Stimulated activated CD4-positive, alpha-beta T cell treated with anti-CD3 and anti-CD28 coated beads, Interleukin-15, amount 100 ng/mL, for 24 hours (primary cell): Measurements from ENCODE around the gene ST8SIA4.
"Not testable (repeated sequence)": the region's sequence is repeated elsewhere in the genome, so short reads cannot be mapped to it uniquely, and the experiment has no call there.

Source experiments
- DNase-seq: peaks from one replicate; pipeline ENCODE4 v3.0.0-alpha.2; 2020

ST8SIA4 gene

DNA sequence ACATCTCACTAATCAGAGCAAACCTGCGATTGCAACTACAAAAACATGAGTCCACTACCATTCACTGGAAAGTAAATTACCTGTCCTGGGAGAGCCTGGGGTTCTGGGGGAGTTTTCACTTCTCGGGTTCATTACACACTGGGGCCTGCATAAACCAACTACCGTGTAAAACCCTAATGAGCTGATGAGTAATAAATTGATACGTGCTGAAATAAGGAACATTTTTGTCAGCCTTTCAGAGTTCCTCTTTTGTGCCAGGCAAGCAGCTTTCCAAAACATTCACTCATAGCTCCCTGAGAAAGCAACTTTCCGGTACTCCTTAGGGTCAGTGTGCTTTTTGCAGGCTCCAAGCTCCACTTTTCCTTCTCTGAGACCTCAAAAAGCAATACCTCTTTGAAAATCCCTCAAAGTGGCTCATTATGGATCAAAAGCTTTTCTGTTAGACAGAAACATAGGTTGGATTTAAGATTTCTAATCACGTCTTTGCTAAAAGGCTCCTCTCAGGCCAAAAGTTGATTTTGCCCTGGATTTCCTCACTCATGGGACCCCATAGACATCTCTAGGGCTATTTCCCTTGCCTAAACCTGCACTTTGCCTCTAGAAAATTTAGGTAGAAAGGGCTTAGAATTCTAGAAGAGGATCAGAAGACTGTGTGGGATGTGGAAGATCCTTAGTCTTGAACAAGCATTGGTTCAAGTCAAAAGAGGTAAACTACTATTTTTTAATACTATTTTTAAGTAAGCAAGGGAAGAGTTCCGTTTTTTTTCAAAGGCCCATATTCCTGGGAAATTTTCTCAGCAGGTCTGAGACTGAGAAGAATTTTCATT lies 74.8 kb downstream of the ST8SIA4 start:
- peak; percentile 35 for DNase-seq

- no peak for DNase-seq
Measured at GRCh38 chr5:100827481-100827889, 75.6 kb downstream of the ST8SIA4 start.

GRCh38 chr5:100826133-100826532 lies 76.9 kb downstream of the ST8SIA4 start:
- DNase-seq: no peak

DNA sequence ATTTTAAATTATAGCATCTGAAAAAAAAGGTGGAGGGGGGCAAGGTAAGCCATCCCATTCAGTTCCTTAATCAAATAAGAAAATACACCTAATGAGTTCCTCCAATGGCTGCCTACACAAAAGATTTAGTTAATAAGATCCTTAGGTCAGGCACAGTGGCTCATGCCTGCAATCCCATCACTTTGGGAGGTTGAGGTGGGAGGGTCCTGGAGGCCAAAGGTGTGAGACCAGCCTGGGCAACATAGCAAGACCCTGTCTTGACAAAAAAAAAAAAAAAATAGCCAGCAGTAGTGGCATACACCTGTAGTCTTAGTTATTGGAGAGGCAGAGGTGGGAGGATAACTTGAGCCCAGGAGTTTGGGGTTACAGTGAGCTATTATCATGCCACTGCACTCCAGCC lies 78.4 kb downstream of the ST8SIA4 start:
- no peak for DNase-seq

DNA sequence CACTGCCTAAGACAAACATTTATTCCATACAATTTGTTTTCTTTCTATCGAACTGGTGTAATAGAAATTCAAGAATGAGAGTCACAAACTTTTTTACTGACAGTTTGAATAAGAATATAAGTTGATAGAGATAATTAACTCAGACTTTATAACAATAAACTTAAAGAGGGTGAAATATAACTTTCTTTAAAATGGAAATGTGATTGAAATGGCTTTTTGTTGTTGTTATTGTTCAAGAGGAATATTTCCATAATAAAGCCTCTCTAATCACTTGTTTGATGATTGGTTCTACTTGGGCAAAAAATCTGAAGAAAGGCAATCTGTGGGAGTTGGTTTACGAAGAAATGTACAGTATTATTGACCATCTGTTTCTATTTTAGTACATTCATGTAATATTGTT lies 79.3 kb downstream of the ST8SIA4 start:
- DNase-seq: no peak

DNA sequence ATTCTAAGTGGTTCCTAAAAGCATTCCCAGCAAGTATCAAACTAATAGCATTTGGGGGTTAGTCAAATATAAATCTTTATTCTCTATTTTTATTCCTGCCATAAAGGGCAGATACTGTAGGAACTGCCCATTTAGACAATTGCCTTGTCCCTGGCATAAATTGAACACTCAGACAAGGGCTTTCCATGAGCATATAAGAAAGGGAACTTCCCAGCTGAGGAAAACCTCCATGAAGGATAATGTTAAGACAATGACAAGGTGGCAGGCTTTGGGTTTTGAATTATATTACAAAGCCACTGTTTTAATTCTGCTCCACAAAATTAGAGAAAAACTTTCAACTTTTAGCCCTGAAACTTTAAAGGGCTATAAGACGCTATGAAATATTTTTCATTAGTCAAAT lies 81.3 kb downstream of the ST8SIA4 start:
- no peak for DNase-seq

- no peak for DNase-seq
Measured at GRCh38 chr5:100818340-100818739, 84.7 kb downstream of the ST8SIA4 start.

DNA sequence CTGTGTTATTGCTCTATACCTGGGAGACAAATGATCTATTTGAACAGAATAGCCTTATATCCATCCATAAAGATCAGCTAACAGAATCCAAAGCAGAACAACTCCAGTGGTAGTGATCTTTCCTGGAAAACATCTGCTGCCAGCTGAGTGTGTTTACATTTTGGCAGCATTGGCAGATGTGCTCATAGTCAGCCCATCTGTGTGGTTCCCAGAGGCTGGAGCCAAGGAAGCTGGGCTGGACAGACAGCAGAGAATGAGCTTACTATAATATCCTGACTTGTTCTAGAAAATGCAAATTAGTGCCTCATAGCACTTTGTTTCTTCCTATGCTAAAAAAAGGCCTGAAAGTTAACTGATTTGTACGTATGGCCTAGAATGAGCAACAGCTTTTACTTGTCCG lies 99.7 kb downstream of the ST8SIA4 start:
- DNase-seq: no peak

DNA sequence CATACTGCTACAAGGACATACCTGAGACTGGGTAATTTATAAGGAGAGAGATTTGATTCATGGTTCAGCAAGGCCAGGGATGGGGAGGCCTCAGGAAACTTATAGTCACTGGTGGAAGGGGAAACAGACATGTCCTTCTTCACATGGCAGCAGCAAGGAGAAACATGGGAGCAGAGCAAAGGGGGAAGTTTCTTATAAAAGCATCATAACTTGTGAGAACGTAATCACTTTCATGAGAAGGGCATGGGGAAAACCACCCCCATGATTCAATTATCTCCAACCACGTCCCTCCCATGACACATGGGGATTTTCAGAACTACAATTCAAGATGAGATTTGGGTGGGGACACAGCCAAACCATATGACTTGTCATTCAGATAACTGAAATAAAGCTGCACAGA lies 100.9 kb downstream of the ST8SIA4 start:
- DNase-seq: no peak

DNA sequence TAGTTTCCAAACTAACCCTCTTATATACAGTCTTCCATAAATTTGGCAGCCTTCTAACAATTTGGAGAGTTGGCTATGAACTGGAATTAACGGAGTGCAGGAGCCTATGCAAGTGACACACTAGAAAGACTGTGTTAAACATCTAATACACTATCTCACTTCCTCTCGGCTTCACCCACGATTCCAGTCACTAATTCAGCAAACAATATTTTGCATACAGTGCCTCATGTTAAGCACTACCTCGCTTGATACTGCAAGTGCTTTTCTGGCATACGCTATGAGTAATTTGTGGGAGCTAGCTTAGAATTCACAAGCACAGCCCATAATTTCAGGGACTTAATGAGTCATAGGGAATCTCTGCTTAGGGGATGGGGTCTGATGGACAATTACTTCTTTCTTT lies 102.5 kb downstream of the ST8SIA4 start:
- DNase-seq: no peak

GRCh38 chr5:100799166-100799565 lies 103.9 kb downstream of the ST8SIA4 start:
- no peak for DNase-seq

GRCh38 chr5:100797861-100798260 lies 105.2 kb downstream of the ST8SIA4 start:
- no peak for DNase-seq

DNA sequence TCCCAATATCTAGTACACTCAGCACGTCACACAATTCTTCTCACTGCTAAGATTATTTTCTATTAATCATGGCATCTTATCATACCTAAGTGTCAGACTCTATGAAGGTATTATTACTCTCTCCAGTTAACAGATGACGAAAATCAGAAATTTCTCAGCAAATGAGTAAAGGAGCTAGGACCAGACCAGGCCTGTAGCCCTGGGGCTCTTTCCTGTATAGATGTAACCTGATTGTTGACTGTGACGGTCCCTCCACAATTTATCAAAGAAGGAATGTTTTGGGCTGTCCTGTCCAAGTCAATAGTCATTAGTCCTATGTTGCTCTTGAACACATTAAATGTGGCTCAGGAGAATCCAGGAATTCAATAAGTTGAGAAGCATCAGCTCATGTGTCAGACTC lies 106.2 kb downstream of the ST8SIA4 start:
- DNase-seq: no peak

GRCh38 chr5:100794844-100795243 lies 108.2 kb downstream of the ST8SIA4 start:
- no peak for DNase-seq

- no peak for DNase-seq
Measured at GRCh38 chr5:100794218-100794617, 108.9 kb downstream of the ST8SIA4 start.

GRCh38 chr5:100792781-100793180 lies 110.3 kb downstream of the ST8SIA4 start:
- DNase-seq: no peak

GRCh38 chr5:100791391-100791790 lies 111.7 kb downstream of the ST8SIA4 start:
- DNase-seq: no peak

DNA sequence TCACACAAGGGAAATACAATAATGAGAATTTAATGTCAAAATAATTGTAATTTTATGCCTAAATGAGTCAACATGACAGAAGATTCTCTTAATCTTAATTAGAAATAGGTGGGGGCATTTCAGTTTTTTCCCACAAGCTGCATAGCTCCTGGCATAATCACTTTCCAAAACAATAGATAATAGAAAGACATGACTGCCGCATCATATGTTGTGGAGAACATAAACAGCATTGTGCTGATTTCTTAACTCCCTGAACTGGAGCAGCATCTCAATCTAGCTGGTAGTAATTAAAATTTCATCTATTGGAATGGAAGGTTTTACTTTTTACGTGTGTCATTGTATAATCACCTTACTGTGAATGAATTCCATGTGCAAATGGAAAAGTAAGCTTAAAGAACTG lies 112.1 kb downstream of the ST8SIA4 start:
- DNase-seq: no peak

- no peak for DNase-seq
Measured at GRCh38 chr5:100790170-100790665, 112.9 kb downstream of the ST8SIA4 start.

DNA sequence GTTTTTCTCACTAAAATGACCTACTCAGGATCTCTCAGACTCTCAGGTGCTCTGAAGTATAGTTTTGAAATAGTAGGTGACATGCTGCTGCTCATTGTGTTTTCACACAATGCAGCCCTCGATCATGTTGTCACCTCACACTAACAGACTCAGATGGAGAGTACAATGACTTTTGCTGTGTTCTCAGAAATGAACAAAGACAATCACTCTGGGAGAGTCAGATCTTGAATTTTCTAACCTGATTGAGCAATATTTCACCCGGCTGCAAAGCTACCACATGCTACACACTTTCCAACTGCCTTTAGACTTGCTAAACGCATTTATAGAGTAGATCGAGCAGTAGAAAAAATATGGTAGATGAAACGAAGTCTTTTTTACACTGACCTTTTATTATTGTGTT lies 113.4 kb downstream of the ST8SIA4 start:
- DNase-seq: no peak

DNA sequence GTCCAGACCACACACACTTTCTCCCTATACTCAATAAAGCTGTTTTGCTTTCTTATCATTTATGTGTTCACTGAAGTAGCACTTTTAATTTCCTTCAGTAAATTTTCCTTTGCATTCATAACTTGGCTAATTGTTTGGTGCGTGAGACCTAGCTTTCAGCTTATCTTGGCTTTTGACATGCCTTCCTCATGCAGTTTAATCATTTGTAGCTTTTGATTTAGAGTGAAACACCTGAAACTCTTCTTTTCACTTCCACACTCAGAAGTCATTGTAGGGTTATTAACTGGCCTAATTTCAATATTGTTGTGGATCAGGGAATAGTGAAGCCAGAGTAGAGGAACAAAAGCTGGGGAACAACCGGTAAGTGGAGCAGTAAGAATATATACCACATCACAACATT lies 114.7 kb downstream of the ST8SIA4 start:
- DNase-seq: no peak

DNA sequence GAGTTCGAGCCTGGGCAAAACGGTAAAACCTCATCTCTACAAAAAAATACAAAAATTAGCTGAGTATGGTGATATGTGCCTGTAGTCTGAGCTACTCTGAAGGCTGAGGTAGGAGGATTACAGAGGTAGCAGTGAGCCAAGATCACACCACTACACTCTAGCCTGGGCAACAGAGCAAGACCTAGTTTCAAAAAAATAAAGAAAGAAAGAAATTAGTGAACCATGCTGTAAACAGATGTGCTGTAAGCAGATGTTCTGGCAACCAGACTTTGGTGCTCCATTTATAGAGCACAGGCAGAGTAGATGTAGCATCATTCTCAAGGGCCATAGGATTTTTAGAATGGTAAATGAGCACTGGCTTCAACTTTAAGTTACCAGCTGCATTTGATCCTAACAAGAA lies 115.4 kb downstream of the ST8SIA4 start:
- no peak for DNase-seq

GRCh38 chr5:100785536-100785935 lies 117.5 kb downstream of the ST8SIA4 start:
- DNase-seq: not testable (repeated sequence)

- no peak for DNase-seq
Measured at GRCh38 chr5:100780376-100780870, 122.7 kb downstream of the ST8SIA4 start.
